ACC112 (cell line): ENCODE data around the gene SLFN5.
"Not testable (repeated sequence)": the region's sequence is repeated elsewhere in the genome, so short reads cannot be mapped to it uniquely, and the experiment has no call there.

Experiments used
- H2AFZ ChIP-seq: fragments of 200-600 bp; sonication (generic); one replicate; pipeline ENCODE4 v1.6.0; 2017; ENCODE audit warnings: antibody characterized with exemption, low read length; ENCODE audit not compliant: unreplicated experiment
- H3K27ac ChIP-seq: fragments of 200-600 bp; sonication (generic); 2 replicates; pipeline ENCODE4 v1.5.1; 2014; ENCODE audit warnings: low read depth, mild to moderate bottlenecking, antibody characterized with exemption, low read length, moderate library complexity
- H3K27me3 ChIP-seq: fragments of 200-600 bp; sonication (generic); 2 replicates; pipeline ENCODE4 v1.6.1; 2014; ENCODE audit warnings: mild to moderate bottlenecking, antibody characterized with exemption, low read length, moderate library complexity, mixed read lengths; ENCODE audit not compliant: insufficient read depth
- H3K36me3 ChIP-seq: fragments of 200-600 bp; sonication (generic); 2 replicates; pipeline ENCODE4 v1.6.1; 2016; ENCODE audit warnings: mild to moderate bottlenecking, antibody characterized with exemption, low read length, moderate library complexity, mixed read lengths; ENCODE audit not compliant: insufficient read depth
- H3K4me1 ChIP-seq: fragments of 200-600 bp; sonication (generic); one replicate; pipeline ENCODE4 v1.6.1; 2016; ENCODE audit warnings: low read length, mixed read lengths; ENCODE audit not compliant: insufficient read depth, unreplicated experiment, control insufficient read depth
- H3K4me3 ChIP-seq: fragments of 200-600 bp; sonication (generic); 2 replicates; pipeline ENCODE4 v1.5.1; 2014; ENCODE audit warnings: mild to moderate bottlenecking, low read depth, low read length
- H3K79me2 ChIP-seq: fragments of 200-600 bp; sonication (generic); one replicate; pipeline ENCODE4 v1.6.0; 2016; ENCODE audit warnings: low read length; ENCODE audit not compliant: control insufficient read depth, unreplicated experiment, insufficient read depth

SLFN5 gene

DNA sequence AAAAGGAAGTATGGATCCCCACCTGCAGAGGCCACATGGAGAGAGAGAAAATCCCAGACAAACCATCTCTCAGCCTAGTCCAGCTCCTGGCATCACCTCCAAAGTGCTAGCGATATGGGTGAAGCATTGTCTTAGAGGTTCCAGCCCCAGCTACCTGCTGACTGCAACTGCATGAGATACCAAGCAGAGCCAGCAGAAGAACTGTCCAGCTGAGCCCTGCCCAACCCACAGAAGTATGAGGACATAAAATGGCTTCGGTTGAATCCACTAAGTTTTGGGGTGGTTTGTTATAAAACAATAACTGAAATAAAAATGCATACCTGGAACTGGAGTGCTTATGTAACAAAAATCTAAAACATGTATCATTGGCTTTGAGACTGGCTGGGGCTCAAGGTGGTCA, 20.4 kb upstream of the SLFN5 start:
- Histone ChIP-seq H2AFZ (no peak overlapping the region), H3K4me1 (no peaks in the 10 kb centered on the region), H3K27ac (no peak overlapping the region), H3K4me3 (no peak overlapping the region), H3K79me2 (no peaks in the 10 kb centered on the region), H3K36me3 (no peaks in the 10 kb centered on the region), H3K27me3 (peaks cover 4% of the 10 kb centered on the region; the same call in 1 of the 2 replicates)

DNA sequence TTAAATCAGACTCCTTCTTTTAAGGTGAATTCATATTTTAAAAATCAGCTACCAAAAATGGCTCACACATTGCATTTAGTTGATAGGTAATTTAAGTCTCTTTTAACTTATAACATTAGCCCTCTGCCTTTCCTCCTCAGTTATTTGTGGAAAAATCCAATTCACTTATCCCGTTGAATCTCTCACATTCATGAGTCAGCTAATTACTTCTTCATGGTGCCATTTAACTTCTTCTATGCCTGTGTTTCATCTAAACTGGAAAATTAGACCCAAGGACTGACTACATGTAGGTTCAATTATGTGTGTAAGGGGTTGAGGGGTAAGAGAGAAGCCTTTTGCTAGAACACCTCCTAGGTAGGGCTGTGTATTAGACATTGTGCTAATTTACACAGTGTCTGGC, 18.4 kb upstream of the SLFN5 start:
- H3K4me1 ChIP-seq = no peaks in the 10 kb centered on the region
- no peak overlapping the region for H3K27ac ChIP-seq
- H3K4me3 ChIP-seq = no peak overlapping the region
- H3K36me3 ChIP-seq = no peaks in the 10 kb centered on the region
- H3K27me3 ChIP-seq = peaks cover 5% of the 10 kb centered on the region; the same call in 1 of the 2 replicates
- H2AFZ ChIP-seq = no peak overlapping the region
- no peaks in the 10 kb centered on the region for H3K79me2 ChIP-seq

DNA sequence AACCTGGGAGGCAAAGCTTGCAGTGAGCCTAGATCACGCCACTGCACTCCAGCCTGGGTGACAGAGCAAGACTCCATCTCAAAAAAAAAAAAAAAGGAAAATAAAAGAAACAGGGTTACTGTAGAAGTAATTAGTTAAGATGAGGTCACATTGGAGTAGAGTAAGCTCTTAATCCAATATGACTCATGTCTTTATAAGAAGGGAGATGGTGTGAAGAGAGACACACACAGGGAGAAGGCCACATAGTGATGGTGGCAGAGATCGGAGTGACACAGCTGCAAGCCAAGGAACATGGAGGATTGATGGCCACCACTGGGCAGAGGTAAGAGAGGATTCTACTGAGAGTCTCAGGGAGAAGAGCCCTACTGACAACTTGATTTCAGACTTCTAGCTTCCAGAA, 15.3 kb upstream of the SLFN5 start:
- Histone ChIP-seq H3K27me3 (peaks cover 12% of the 10 kb centered on the region), H3K79me2 (no peaks in the 10 kb centered on the region)

DNA sequence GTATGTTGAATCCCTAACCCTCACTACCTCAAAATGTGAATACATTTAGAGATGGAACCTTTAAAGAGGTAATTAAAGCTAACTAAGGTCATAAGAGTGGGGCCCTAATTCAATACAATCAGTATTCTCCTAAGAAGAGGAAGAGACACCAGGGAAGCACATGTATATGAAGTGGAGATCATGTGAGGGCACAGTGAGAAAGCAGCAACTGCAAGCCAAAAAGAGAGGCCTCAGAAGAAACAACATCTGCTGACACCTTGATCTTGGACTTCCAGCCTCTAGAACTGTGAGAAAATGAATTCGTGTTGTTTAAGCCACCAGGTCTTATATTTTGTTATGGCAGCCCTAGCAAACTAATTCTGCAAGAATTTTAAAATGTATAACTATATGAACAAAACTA, 13.2 kb upstream of the SLFN5 start:
- Histone ChIP-seq H3K27ac (no peak overlapping the region), H3K27me3 (peaks cover 12% of the 10 kb centered on the region), H3K36me3 (no peaks in the 10 kb centered on the region), H3K4me3 (no peak overlapping the region), H3K4me1 (no peaks in the 10 kb centered on the region), H2AFZ (no peak overlapping the region), H3K79me2 (no peaks in the 10 kb centered on the region)

More for the DNA sequence above, 15.3 kb upstream of the SLFN5 start:
- H3K27ac ChIP-seq = no peak overlapping the region
- no peak overlapping the region for H3K4me3 ChIP-seq
- no peak overlapping the region for H2AFZ ChIP-seq
- no peaks in the 10 kb centered on the region for H3K4me1 ChIP-seq
- H3K36me3 ChIP-seq = no peaks in the 10 kb centered on the region

DNA sequence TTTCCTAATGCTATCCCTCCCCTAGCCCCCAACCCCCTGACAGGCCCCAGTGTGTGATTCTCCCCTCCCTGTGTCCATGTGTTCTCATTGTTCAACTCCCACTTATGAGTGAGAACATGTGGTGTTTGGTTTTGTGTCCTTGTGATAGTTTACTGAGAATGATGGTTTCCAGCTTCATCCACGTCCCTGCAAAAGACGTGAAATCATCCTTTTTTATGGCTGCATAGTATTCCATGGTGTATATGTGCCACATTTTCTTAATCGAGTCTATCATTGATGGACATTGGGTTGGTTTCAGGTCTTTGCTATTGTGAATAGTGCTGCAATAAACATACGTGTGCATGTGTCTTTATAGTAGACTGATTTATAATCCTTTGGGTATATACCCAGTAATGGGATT, 8.6 kb upstream of the SLFN5 start:
- H3K27ac ChIP-seq, H3K4me3 ChIP-seq, H3K36me3 ChIP-seq, H3K4me1 ChIP-seq, H3K79me2 ChIP-seq, H3K27me3 ChIP-seq, H2AFZ ChIP-seq: not testable (repeated sequence)

DNA sequence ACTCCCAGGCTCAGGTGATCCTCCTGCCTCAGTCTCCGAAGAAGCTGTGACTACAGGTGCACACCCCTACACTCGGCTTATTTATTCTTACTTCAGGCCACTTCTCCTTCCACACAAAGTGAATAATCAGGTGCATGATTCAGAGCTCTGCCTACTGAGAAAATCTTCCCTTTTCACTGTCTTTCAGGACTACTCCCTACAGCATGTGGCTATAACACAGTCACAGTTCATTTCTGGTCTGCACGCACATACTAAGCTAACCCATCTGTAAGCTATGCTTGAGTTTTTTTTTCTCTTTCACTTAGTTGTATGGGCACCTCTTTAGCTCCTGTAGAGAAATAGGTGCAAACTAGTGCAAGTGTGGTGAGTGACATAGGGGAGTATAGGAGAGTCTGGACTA, 7.6 kb upstream of the SLFN5 start:
- Histone ChIP-seq H3K4me1 (peaks cover 16% of the 10 kb centered on the region), H3K79me2 (no peaks in the 10 kb centered on the region), H3K4me3 (no peak overlapping the region), H3K36me3 (no peaks in the 10 kb centered on the region), H2AFZ (no peak overlapping the region), H3K27ac (no peak overlapping the region), H3K27me3 (peaks cover 2% of the 10 kb centered on the region)

DNA sequence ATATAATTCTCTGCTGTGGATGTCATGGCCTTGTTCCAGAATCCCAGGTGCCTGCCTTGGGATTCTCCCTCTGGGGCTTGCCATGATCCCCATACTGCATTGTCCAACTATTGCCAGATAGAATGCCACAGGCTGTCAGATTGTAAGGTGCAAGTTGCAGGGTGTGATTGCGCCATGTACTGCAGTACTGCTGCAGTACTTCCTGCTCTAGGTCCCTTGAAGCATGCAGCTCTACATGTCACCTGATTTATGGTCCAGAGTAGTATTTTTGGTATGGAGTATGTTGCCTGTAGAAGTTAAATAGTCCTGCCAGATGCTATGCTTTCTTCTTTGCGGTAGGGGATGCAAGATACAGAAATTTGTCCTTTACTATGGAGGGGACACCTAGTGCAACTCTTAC, 7.0 kb upstream of the SLFN5 start:
- H3K4me3 ChIP-seq = no peak overlapping the region
- H3K27ac ChIP-seq = no peak overlapping the region
- H3K27me3 ChIP-seq = no peaks in the 10 kb centered on the region; the same call in 1 of the 2 replicates
- no peak overlapping the region for H2AFZ ChIP-seq
- peaks cover 16% of the 10 kb centered on the region for H3K4me1 ChIP-seq
- no peaks in the 10 kb centered on the region for H3K36me3 ChIP-seq
- no peaks in the 10 kb centered on the region for H3K79me2 ChIP-seq

DNA sequence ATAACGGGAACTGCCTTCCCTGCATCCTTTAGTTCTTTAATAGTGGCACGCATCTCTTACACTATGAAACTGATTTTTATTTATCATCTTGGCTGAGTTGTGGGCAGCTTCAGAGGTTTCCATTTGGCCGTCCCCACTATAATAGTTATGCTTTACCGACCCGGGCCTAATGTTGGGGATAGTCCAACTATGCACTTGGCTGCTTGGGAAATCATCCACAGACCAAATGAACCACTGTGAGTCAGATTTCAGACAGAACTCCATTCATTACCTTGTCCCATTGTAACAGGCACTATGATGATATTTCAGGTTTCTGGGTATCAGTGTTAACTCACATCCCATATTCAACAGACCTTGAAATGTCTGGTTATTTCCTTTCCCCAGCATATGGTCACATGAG, 6.1 kb upstream of the SLFN5 start:
- no peaks in the 10 kb centered on the region for H3K27me3 ChIP-seq

DNA sequence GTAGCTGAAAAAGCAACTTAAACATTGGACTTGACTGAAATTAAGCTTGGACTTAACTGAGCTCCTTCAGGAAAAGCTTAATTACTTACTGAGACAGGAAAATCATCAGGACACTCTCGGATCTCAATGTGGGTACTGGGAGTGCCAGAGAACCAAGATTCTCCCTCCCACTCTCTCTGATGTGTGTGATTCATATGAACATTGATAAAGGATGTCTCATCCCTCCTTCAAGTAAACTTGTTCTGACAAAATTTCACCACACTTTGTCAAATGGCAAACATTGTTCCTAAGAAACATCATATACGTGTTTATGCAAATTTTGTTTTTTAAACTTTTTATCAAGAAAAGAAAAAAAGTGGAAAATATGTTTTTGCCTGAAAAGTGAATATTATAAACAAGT, 4.1 kb upstream of the SLFN5 start:
- H3K27ac ChIP-seq = peak overlapping the region; percentile 44; the same call in 1 of the 2 replicates
- H3K36me3 ChIP-seq = no peaks in the 10 kb centered on the region
- H3K4me1 ChIP-seq = peaks cover 19% of the 10 kb centered on the region
- no peak overlapping the region for H2AFZ ChIP-seq
- H3K4me3 ChIP-seq = peak overlapping the region; percentile 0; the same call in 1 of the 2 replicates
- H3K79me2 ChIP-seq = peaks cover 18% of the 10 kb centered on the region
- no peaks in the 10 kb centered on the region for H3K27me3 ChIP-seq

More for the DNA sequence above, 6.1 kb upstream of the SLFN5 start:
- Histone ChIP-seq H3K4me3 (no peak overlapping the region), H3K36me3 (no peaks in the 10 kb centered on the region), H2AFZ (no peak overlapping the region), H3K4me1 (peaks cover 18% of the 10 kb centered on the region), H3K27ac (no peak overlapping the region), H3K79me2 (peaks cover 3% of the 10 kb centered on the region)

DNA sequence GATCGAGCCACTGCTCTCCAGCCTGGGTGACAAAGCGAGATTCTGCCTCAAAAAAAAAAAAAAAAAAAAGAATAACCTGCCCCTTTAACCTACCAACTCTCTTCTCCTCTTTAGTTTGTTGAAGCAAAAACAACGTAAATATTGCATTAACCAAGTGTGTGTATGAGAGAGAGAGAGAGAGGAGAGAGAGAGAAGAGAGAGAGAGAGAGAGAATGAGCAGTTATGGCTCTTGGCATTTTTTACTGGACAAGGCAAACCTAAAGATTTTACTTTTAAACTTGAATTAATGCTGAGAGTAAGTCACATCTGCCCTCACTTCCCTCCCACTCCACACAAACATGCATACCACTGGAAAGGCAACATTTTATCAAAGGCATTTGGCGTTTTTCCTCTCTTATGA, 3.0 kb upstream of the SLFN5 start:
- no peaks in the 10 kb centered on the region for H3K27me3 ChIP-seq
- peaks cover 26% of the 10 kb centered on the region for H3K79me2 ChIP-seq
- no peak overlapping the region for H2AFZ ChIP-seq
- H3K4me3 ChIP-seq = no peak overlapping the region
- H3K4me1 ChIP-seq = peaks cover 19% of the 10 kb centered on the region
- no peaks in the 10 kb centered on the region for H3K36me3 ChIP-seq
- H3K27ac ChIP-seq = no peak overlapping the region

DNA sequence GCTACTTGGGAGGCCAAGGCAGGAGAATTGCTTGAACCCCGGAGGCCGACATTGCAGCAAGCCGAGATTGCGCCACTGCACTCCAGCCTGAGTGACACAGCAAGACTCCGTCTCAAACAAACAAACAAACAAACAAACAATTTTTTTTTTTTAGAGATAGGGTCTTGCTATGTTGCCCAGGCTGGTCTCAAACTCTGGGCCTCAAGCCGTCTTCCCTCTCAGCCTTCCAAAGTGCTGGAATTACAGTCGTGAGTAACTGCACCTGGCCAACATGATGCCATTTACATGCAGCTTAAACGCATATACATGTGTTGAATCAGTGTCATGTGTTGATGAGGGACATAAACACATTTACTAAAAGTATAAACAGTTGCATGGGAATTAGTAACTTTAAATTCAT, 2.0 kb upstream of the SLFN5 start:
- Histone ChIP-seq H3K79me2 (peaks cover 36% of the 10 kb centered on the region), H3K27me3 (no peaks in the 10 kb centered on the region), H3K4me1 (peaks cover 24% of the 10 kb centered on the region), H3K36me3 (peaks cover 5% of the 10 kb centered on the region), H3K27ac (no peak overlapping the region), H3K4me3 (no peak overlapping the region), H2AFZ (no peak overlapping the region)
